HuH-7 (cell line): ENCODE measurements around the gene SLC6A6.

Experiments
- DNase-seq: peaks from one replicate; pipeline ENCODE4 v3.0.0; 2011; ENCODE audit warnings: low spot score

Gene SLC6A6

DNA sequence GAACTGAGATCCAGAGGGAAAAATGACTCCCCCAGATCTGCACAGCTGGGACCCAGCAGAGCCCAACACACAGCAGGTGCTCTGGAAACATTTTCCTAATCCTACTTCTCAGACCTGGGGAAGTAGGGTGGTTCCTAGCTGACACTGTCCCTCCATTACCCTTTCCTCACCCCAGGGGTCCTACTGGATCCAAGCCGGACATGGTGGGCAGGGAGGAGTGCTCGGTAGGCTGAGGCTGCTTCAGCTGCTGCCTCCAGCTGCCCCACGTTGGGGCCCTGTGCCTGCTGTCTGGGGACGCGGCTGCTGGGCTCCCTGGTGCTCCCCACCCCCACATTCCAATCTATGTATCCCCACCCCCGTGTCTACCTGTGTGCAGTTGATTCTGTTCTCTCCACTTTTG is 29.8 kb upstream of the SLC6A6 start:
- DNase-seq: no peak

DNA sequence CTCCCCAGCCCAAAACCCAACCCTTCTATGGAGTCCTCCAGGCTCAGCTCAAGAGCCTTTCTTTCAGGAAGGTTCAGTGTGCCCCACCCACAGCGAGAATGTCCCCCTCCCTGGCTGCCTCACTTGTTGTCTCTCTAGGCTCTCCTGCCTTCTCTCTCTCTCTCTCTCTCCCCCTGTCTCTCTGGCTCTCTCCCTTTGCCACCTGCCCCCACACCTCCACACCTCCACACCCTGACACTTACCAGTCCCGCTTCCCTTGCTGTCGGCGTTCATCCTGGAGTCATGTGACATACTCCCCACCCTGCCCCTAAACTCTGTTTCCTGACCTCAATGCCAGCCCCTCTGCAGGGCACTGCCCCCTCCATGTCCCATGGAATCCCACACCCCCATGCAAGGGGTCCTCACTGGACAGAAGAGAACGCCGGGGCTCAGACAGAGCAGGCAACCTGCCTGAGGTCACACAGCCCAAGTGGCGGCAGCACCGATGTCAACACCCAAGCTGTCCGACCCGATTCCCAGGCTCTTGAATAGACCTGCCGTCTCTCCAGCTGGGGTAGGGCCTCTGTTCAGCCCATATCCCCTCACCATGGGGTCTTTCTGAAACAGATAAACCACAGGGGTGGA is 28.5 kb upstream of the SLC6A6 start:
- DNase-seq: no peak

- DNase-seq: no peak
Measured at GRCh38 chr3:14374444-14374883, 27.9 kb upstream of the SLC6A6 start.

DNA sequence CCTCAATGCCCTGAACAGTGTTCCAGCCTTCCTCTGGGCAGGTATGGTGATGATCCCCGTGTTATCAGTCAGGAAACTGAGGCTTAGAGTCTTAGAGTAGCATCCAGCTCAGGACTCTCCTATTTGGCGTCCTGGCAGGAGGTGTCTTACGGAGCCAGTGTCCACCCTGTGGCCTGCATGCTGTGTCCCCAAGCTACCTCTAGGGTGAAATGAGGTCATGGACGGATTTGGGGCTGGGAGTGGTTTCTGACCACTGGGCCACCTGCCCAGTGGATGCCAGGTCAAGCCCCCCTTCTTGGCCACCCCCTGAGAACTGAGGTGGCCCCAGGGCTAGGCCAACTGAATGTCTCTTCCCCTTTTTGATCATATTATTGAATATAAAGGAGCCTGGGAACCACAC is 27.2 kb upstream of the SLC6A6 start:
- DNase-seq: no peak

DNA sequence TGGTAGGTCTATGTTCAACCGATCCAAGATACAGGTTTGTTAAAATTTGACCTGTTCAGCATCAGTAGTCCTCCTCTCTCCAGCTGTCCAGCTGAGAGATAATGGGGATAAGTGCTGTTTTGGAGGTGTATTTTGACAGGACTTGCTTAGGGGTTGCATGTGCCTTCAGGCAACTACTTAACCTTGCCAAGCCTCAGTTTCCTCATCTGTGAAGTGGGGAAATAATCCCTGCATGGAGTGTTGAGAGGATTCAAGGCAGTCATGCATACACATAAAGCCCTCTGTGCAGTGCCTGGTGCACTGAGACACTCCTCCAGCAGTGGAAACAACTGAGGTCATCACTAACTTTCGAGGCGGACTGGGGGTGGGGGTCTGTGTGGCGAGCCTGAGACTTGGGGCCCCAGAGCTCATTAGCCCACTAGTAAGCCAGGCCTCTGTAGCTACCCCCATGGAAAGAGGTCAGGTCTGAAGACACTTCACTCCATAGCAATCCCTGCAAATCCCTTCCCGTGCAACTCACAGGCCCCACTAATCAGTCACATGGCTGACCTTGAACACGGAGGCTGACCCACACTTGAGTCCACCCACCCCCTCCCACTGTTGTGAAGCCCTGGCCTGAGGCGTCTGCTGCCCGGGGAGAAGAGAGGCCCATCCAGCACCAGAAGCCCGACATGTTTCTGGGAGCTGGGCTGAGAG is 25.9 kb upstream of the SLC6A6 start:
- no peak for DNase-seq

- DNase-seq: no peak
Measured at GRCh38 chr3:14377044-14377837, 25.2 kb upstream of the SLC6A6 start.

- no peak for DNase-seq
Measured at GRCh38 chr3:14377838-14378169, 24.6 kb upstream of the SLC6A6 start.

- no peak for DNase-seq
Measured at GRCh38 chr3:14378415-14378814, 24.0 kb upstream of the SLC6A6 start.

DNA sequence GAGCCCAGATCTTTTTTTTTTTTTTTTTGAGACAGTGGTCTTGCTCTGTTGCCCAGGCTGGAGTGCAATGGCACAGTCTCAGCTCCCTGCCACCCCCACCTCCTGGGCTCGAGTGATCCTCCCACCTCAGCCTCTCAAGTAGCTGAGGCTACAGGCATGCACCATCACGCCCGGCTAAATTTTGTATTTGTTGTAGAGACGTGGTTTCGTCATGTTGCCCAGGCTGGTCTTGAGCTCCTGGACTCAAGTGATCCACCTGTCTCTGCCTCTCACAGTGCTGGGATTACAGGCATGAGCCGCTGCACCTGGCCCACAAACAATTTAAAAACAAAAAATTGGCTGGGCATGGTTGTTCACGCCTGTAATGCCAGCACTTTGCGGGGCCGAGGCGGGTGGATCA is 22.6 kb upstream of the SLC6A6 start:
- no peak for DNase-seq

- DNase-seq: no peak
Measured at GRCh38 chr3:14386254-14386653, 16.2 kb upstream of the SLC6A6 start.

GRCh38 chr3:14388201-14388600 is 14.2 kb upstream of the SLC6A6 start:
- no peak for DNase-seq

GRCh38 chr3:14389166-14389606 is 13.2 kb upstream of the SLC6A6 start:
- DNase-seq: no peak

- no peak for DNase-seq
Measured at GRCh38 chr3:14389716-14390115, 12.7 kb upstream of the SLC6A6 start.

GRCh38 chr3:14391033-14391432 is 11.4 kb upstream of the SLC6A6 start:
- peak; percentile 85 for DNase-seq

DNA sequence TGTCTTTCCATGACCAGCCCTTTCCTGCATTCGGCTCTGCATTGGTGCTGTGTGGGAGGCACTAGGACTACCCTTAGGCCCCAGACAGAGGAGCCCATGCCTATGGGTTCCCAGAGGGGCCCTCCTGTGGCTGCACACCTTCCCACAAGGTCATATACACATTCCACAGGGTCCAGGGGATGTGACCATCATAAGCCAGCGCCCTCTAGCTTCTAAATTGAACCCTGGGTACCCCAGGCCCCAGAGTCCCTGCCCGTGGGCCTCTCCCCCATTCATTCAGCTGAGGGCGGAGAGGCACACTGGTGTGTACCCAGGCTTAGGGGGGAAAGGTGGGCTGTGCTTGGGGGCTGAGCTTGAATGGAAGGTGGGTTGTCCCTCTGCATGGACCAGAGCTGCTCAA is 10.2 kb upstream of the SLC6A6 start:
- DNase-seq: peak; percentile 68

DNA sequence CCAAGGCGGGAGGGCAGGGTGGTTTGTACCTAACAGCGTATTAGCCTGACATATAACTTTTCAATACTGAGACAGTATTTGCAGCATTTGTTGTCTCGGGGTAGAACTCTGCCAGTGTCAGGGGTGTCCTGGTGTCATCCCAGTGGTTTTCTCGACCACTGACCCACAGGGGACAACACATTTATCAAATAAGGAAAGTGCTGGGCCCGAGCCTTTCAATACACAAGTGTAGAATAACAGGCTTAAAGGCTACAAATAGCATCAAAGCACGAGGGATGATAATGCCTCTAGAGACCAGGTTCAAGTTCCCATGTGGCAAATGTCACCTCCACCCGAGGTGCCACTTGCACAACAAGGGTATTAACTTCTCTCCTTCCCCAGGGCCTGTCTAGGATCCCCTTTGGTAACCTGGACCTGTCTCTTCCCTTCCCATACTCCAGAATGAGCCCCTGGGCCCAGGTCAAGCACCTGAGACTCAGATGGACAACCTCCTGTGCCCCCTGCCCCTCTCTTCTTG is 9.5 kb upstream of the SLC6A6 start:
- DNase-seq: no peak

GRCh38 chr3:14393440-14394106 is 8.8 kb upstream of the SLC6A6 start:
- no peak for DNase-seq

DNA sequence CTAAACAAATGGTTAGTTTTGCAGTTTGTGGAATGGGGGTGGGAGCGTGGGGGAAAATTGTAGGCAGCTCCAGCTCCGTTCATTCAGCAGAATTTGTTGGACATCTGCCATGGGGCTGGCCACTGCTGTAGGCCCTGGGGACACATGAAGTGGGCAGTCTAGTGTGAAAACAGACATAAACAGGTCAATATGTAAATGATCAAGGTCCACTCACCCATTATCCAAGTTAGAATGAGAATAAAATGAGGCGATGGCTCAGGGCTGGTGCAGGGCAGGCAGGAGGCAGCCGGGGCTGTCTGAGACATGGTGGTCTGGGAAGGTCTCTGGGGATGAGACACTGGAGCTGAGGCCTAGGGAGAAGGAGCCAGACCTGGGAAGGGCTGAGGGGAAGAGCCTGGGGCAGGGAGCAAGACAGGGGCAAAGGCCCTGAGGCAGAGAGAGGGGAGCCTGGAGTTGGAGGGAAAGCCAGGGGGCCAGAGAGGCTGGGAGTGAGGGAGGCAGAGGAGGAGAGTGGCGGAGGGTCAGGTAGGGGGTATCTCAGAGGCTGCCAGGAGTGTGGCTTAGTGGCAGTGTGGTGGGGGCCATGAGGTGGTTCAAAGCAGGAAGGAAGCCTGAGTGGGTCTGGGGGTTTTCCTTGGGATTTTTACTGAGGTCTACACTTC is 6.2 kb upstream of the SLC6A6 start:
- no peak for DNase-seq

DNA sequence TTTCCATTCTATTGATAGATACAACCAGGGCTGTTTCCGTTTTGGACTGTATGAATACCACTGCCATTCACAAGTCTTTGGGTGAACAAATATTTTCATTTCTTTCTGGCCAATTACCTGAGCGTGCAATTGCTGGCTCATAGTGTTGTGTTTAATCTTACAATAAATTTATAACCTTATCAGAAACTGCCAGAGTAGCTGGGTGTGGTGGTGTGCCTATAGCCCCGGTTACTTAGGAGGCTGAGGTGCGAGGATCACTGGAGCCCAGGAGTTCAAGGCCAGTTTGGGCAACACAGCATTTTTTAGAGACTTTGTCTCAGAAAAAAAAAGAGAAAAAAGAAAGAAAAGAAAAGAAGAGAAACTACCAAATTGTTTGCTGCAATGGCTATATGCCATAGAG is 5.4 kb upstream of the SLC6A6 start:
- no peak for DNase-seq

GRCh38 chr3:14397531-14397930 is 4.9 kb upstream of the SLC6A6 start:
- DNase-seq: no peak

DNA sequence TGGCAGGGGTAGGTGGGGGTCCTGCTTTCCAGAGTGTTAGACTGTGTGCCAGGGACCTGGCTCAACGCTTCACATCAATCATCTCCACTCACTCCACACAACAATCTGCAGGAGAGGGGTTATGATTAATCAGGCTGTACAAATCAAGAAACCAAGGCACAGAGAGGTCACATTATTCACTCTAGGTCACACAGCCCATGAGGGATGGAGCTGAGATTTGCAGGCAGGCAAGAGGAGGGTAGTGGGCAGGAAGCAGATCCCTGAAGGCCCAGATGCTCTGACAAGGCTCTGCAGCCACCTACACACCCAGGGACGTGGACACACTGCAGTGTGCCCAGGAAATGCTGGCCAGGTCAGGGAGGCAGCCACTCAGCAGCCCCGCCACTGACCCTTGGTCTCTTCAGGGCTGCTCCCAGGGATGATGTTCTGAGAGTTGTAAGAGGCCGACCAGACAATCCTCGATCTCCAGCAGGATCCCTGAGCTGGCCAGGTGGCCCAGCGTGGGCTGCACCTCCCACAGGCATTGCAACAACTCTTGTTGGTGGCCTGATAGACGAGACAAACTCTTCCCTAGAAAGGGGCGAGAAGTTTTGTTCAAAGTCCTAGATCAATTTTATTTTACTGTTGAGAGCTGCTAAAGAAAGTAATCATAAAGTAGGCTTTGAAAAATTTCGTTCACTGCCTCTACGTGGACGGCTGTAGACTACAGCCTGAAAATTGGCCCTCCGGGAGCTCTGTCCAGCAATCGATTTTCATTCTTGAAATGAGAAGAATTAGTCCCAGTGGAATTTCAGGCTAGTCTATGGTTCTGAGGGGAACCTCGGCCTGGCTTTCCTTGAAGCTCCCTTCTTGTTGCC is 4.2 kb upstream of the SLC6A6 start:
- DNase-seq: no peak
